OCI-LY3 (cell line): Measurements from ENCODE around the gene CST7.

Experiments
- H2AFZ ChIP-seq: fragments of 200-600, 300-600 bp; shearing (Covaris generic); 2 replicates; pipeline ENCODE4 v1.6.0; 2014; ENCODE audit warnings: antibody characterized with exemption, low read depth, low read length
- H3K27ac ChIP-seq: fragments of 200-600, 300-600 bp; sonication (generic); 2 replicates; pipeline ENCODE4 v1.5.1; 2014; ENCODE audit warnings: mild to moderate bottlenecking, low read length, moderate library complexity, mixed read lengths
- H3K27me3 ChIP-seq: fragments of 200-600, 300-600 bp; sonication (generic); 2 replicates; pipeline ENCODE4 v1.6.1; 2014; ENCODE audit warnings: low read depth, low read length, mixed read lengths
- H3K36me3 ChIP-seq: fragments of 200-600, 300-600 bp; sonication (generic); replicated peaks from 2 replicates; pipeline ENCODE3; 2014; ENCODE audit warnings: low read depth, low read length, mixed read lengths
- H3K4me1 ChIP-seq: fragments of 300-600, 200-600 bp; sonication (generic); 2 replicates; pipeline ENCODE4 v1.6.1; 2014; ENCODE audit warnings: low read length, mixed read lengths
- H3K4me2 ChIP-seq: fragments of 200-600, 300-600 bp; sonication (generic); 2 replicates; pipeline ENCODE4 v1.6.1; 2014; ENCODE audit warnings: low read length, mixed read lengths
- H3K4me3 ChIP-seq: fragments of 300-600, 200-600 bp; sonication (generic); 2 replicates; pipeline ENCODE4 v1.5.1; 2014; ENCODE audit warnings: antibody characterized with exemption, mild to moderate bottlenecking, low read length, moderate library complexity
- H3K79me2 ChIP-seq: fragments of 300-600, 200-600 bp; shearing (Covaris generic); 2 replicates; pipeline ENCODE4 v1.6.1; 2014; ENCODE audit warnings: mild to moderate bottlenecking, low read length, mixed read lengths
- H3K9ac ChIP-seq: fragments of 300-600, 200-600 bp; shearing (Covaris generic); 2 replicates; pipeline ENCODE4 v1.6.0; 2014; ENCODE audit warnings: mild to moderate bottlenecking, low read length, moderate library complexity
- H3K9me3 ChIP-seq: fragments of 200-600, 300-600 bp; shearing (Covaris generic); 2 replicates; pipeline ENCODE4 v1.6.1; 2014; ENCODE audit warnings: low read length, mixed read lengths; ENCODE audit not compliant: insufficient read depth
- H4K20me1 ChIP-seq: fragments of 200-600, 300-600 bp; sonication (generic); 2 replicates; pipeline ENCODE4 v1.6.1; 2016; ENCODE audit warnings: low read length, mixed read lengths; ENCODE audit not compliant: insufficient read depth
- EZH2phosphoT487 ChIP-seq: fragments of 200-600 bp; shearing (Covaris generic); IDR thresholded peaks from 2 replicates; pipeline ENCODE4 v1.6.1; 2018; ENCODE audit warnings: antibody characterized with exemption, mixed run types, low read depth
- TF ChIP-seq, protein P1 (sequence below): fragments of 200-600, 300-600 bp; sonication (generic); IDR thresholded peaks from 2 replicates; pipeline ENCODE4 v1.5.1; 2014; ENCODE audit warnings: antibody characterized with exemption, low read length, low read depth

CST7 gene

DNA sequence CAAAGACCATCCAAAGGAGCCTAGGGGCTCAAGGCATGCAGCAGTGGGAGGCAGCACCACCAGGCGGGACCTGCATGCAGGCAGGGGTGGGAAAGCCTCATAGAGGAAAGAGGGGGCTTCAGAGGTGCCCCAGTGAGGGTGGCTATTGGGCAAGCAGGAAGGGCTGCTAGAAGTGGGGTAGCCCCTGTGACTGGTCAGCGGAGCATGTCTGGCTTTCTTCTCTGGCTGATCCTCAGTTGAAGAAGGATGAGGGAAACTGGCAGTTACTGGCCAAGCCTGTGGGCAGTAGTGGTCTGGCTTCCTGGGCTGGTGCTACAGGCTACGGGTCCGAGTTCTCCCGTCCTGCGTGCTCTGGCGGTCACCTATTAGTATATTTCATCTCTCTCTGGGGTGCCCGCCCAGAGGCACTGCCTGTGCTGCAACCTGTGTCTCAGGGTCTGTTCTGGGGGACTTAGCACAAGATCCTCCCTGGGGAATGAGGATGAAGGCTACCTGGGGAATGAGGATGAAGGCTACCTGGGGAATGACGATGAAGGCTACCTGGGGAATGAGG, 35.9 kb upstream of the CST7 start:
- TF ChIP-seq, protein P1, sequence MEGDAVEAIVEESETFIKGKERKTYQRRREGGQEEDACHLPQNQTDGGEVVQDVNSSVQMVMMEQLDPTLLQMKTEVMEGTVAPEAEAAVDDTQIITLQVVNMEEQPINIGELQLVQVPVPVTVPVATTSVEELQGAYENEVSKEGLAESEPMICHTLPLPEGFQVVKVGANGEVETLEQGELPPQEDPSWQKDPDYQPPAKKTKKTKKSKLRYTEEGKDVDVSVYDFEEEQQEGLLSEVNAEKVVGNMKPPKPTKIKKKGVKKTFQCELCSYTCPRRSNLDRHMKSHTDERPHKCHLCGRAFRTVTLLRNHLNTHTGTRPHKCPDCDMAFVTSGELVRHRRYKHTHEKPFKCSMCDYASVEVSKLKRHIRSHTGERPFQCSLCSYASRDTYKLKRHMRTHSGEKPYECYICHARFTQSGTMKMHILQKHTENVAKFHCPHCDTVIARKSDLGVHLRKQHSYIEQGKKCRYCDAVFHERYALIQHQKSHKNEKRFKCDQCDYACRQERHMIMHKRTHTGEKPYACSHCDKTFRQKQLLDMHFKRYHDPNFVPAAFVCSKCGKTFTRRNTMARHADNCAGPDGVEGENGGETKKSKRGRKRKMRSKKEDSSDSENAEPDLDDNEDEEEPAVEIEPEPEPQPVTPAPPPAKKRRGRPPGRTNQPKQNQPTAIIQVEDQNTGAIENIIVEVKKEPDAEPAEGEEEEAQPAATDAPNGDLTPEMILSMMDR: no peak
- no peak for TF ChIP-seq EZH2phosphoT487
- H3K4me2 ChIP-seq: no peak overlapping the region
- H3K4me3 ChIP-seq: no peak overlapping the region

DNA sequence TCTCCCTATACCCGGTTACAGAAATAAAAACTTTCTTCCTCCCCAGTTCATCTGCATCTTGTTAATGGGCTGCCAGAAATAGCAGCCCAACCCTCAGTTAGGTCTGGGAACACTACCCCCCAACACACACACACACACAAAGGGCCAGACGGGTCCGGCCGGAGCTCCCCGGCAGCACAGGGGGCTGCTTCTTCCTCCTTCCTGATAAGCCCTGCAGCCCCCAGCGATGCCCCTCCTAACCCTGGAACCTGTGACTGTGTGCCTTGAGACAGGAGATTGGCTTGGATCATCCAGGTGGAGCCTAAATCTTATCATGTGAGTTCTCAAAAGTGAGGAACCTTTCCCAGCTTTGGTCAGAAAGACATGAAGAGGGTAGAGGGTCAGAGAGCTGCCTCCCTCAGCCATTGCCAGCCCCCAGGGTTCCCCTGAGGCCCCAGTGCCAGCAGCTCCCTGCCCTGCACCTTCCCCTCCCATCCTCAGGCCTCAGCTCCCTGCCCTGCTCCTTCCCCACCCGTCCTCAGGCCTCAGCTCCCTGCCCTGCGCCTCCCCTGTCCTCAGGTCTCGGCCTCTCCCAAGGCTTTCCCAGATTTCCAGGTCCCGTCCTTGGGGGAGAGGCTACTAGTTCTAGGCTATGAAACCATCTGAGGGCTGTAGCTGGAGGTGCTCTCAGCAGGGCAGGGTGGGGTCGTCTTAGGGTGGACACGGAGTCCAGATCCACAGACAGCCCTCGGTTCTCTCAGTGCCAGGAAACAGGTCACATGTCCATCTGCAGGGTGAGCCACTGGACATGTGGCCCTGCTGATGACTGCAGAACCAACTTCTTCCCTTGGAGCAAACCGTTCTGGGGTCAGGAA, 34.5 kb upstream of the CST7 start:
- H3K36me3 ChIP-seq: no peaks in the 10 kb centered on the region
- H3K27me3 ChIP-seq: peaks cover 15% of the 10 kb centered on the region; the same call in 1 of the 2 replicates
- no peak overlapping the region for H3K27ac ChIP-seq
- H3K4me2 ChIP-seq: no peak overlapping the region
- no peaks in the 10 kb centered on the region for H4K20me1 ChIP-seq
- no peaks in the 10 kb centered on the region for H3K79me2 ChIP-seq
- no peak overlapping the region for H2AFZ ChIP-seq
- H3K9me3 ChIP-seq: no peaks in the 10 kb centered on the region
- no peak for TF ChIP-seq EZH2phosphoT487
- TF ChIP-seq, protein P1: no peak
- H3K9ac ChIP-seq: no peak overlapping the region
- H3K4me3 ChIP-seq: no peak overlapping the region
- H3K4me1 ChIP-seq: peaks cover 24% of the 10 kb centered on the region

More for the DNA sequence above, 35.9 kb upstream of the CST7 start:
- no peaks in the 10 kb centered on the region for H3K79me2 ChIP-seq
- no peak overlapping the region for H3K27ac ChIP-seq
- 0 out of 2 replicates have a peak, but pooled peaks cover 6% of the 10 kb centered on the region for H3K9me3 ChIP-seq
- no peaks in the 10 kb centered on the region for H4K20me1 ChIP-seq
- peaks cover 15% of the 10 kb centered on the region; the same call in 1 of the 2 replicates for H3K27me3 ChIP-seq
- no peak overlapping the region for H2AFZ ChIP-seq
- H3K36me3 ChIP-seq: no peaks in the 10 kb centered on the region
- H3K4me1 ChIP-seq: peaks cover 10% of the 10 kb centered on the region
- H3K9ac ChIP-seq: no peak overlapping the region

DNA sequence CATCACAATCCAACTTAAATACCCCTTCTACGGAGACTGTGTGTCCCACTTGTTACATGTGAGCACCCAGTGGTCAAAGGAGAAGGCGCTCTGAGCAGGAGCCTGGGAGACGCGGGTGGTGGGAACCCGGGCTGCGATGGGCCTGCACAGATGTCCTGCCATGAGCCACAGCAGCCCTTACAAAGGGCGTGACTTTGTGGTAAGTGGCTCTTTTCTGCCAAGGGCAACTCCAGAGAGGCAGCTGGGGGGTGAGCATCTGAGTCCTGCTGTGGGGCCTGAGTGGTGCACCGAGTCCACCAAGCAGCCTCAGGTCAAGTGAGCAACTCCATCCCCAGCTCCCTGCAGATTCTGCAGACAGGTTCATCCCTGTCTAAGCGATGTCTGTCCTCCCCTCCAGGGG, 33.6 kb upstream of the CST7 start:
- Histone ChIP-seq H3K79me2 (no peaks in the 10 kb centered on the region), H4K20me1 (no peaks in the 10 kb centered on the region), H3K27me3 (peaks cover 15% of the 10 kb centered on the region; the same call in 1 of the 2 replicates), H3K36me3 (no peaks in the 10 kb centered on the region), H2AFZ (no peak overlapping the region), H3K9ac (no peak overlapping the region), H3K4me2 (no peak overlapping the region), H3K4me1 (peaks cover 25% of the 10 kb centered on the region), H3K4me3 (no peak overlapping the region), H3K9me3 (no peaks in the 10 kb centered on the region), H3K27ac (no peak overlapping the region)
- TF ChIP-seq, protein P1: no peak
- TF ChIP-seq EZH2phosphoT487: no peak

GRCh38 chr20:24915892-24916291, 33.2 kb upstream of the CST7 start:
- no peak overlapping the region for H3K27ac ChIP-seq
- no peak overlapping the region for H2AFZ ChIP-seq
- TF ChIP-seq, protein P1: no peak
- TF ChIP-seq EZH2phosphoT487: no peak
- no peaks in the 10 kb centered on the region for H3K79me2 ChIP-seq
- H4K20me1 ChIP-seq: no peaks in the 10 kb centered on the region
- H3K4me1 ChIP-seq: peaks cover 25% of the 10 kb centered on the region
- H3K4me3 ChIP-seq: no peak overlapping the region
- no peak overlapping the region for H3K4me2 ChIP-seq
- peaks cover 15% of the 10 kb centered on the region; the same call in 1 of the 2 replicates for H3K27me3 ChIP-seq
- H3K36me3 ChIP-seq: no peaks in the 10 kb centered on the region
- no peak overlapping the region for H3K9ac ChIP-seq
- no peaks in the 10 kb centered on the region for H3K9me3 ChIP-seq
